Loucy (cell line): ENCODE measurements around the gene PDGFB.

Experiments used
- CTCF ChIP-seq: fragments of 200-600 bp; sonication (generic); conservative IDR thresholded peaks from 2 replicates; pipeline ENCODE4 v1.5.1; 2014; ENCODE audit warnings: mild to moderate bottlenecking, antibody characterized with exemption, low read length
- EZH2phosphoT487 ChIP-seq: fragments of 200-600 bp; IDR thresholded peaks from 2 replicates; pipeline ENCODE4 v1.6.1; 2018; ENCODE audit warnings: antibody characterized with exemption, mild to moderate bottlenecking, moderate library complexity, borderline replicate concordance

DNA sequence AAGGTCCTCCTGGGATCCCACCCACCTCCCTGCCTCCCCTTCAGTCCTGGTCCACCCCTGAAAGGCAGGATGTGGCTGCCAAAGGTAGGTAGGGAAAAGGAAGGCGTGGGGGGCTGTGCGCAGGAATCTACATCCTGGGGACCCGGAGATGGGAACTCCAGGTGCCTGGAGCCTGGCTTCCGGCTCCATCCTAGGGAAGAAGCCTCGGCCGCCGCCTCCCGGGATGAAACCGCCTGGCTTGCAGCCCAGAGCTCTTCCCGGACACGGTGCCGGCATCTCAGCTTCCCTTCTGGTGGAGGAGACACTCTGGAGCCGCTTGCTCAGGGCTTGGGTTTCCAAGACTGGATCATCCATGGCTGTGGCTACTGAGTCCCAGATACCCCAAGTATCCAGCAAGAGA is 33.3 kb upstream of the PDGFB start:
- no peak for TF ChIP-seq CTCF
- no peak for TF ChIP-seq EZH2phosphoT487
